ENCODE measurements around the gene PAK5. TPM values are rescaled to one million over a fixed set of nuclear protein-coding genes. Genes with fewer than 3 reads are reported as not detected.
"Not testable (repeated sequence)": the region's sequence is repeated elsewhere in the genome, so short reads cannot be mapped to it uniquely, and the experiment has no call there.

Gene PAK5
- total RNA-seq, 4 donors from 2014 or later, result 0.22 TPM; not detected in 3

GRCh38 chr20:9642882-9643281 is 196.0 kb downstream of the PAK5 start:
- H3K4me1 ChIP-seq, result no peaks in the 10 kb centered on the region
- H3K36me3 ChIP-seq, result no peaks in the 10 kb centered on the region
- H3K27ac ChIP-seq, result no peak overlapping the region
- no peak for TF ChIP-seq EP300 (IDR thresholded peaks at IDR 0.05)
- TF ChIP-seq CTCF (IDR thresholded peaks at IDR 0.05), result no peak
- no peak for TF ChIP-seq POLR2A (IDR thresholded peaks at IDR 0.05)
- no peaks in the 10 kb centered on the region for H3K9me3 ChIP-seq
- no peak overlapping the region for H3K4me3 ChIP-seq
- DNase-seq (ENCODE audit: low spot score in 2 of 2), result no peak
- H3K27me3 ChIP-seq, result no peaks in the 10 kb centered on the region

- H3K4me3 ChIP-seq; H3K36me3 ChIP-seq; H3K4me1 ChIP-seq; DNase-seq (ENCODE audit: low spot score in 2 of 2); H3K27ac ChIP-seq; H3K9me3 ChIP-seq; H3K27me3 ChIP-seq: not testable (repeated sequence)
- WGBS, 2 donors, result 79 to 92% methylated on average over 8 to 12 of the region's 26 CpGs
Observed at GRCh38 chr20:9641499-9642000, 197.3 kb downstream of the PAK5 start.

DNA sequence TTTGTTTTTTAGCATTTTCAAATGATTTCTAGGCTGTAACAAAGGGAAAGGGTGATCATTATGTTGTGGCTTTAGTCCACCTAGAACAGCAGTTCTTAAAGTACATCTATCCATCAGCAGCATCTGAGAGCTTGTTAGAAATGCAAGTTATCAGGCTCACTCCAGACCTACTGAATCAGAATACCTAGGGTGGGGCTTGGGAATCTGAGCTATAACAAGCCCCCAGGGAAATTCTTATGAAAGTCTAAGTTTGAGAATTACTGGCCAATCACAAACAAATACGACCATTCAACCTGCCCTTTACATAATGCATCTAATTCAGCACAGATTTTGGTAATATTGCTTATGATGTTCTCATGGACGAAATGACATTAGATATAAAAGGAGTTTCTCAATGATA is 201.0 kb downstream of the PAK5 start:
- Histone ChIP-seq H3K36me3 (no peaks in the 10 kb centered on the region), H3K27ac (no peak overlapping the region), H3K4me3 (no peak overlapping the region), H3K9me3 (no peaks in the 10 kb centered on the region), H3K4me1 (no peaks in the 10 kb centered on the region), H3K27me3 (no peaks in the 10 kb centered on the region)
- no peak for DNase-seq (ENCODE audit: low spot score in 2 of 2)
- TF ChIP-seq CTCF (IDR thresholded peaks at IDR 0.05), result no peak
- TF ChIP-seq EP300 (IDR thresholded peaks at IDR 0.05), result no peak
- TF ChIP-seq POLR2A (IDR thresholded peaks at IDR 0.05), result no peak
- 54 to 70% methylated on average over 2 of the region's 2 CpGs for WGBS, 2 donors

GRCh38 chr20:9635750-9636149 is 203.1 kb downstream of the PAK5 start:
- Histone ChIP-seq H3K36me3 (no peaks in the 10 kb centered on the region), H3K27ac (no peak overlapping the region), H3K9me3 (no peaks in the 10 kb centered on the region), H3K27me3 (no peaks in the 10 kb centered on the region), H3K4me1 (no peaks in the 10 kb centered on the region), H3K4me3 (no peak overlapping the region)
- TF ChIP-seq POLR2A (IDR thresholded peaks at IDR 0.05) (no peak), EP300 (IDR thresholded peaks at IDR 0.05) (no peak), CTCF (IDR thresholded peaks at IDR 0.05) (no peak)
- WGBS, 2 donors, result 65 to 73% methylated on average over 1 of the region's 1 CpG
- no peak for DNase-seq (ENCODE audit: low spot score in 2 of 2)

DNA sequence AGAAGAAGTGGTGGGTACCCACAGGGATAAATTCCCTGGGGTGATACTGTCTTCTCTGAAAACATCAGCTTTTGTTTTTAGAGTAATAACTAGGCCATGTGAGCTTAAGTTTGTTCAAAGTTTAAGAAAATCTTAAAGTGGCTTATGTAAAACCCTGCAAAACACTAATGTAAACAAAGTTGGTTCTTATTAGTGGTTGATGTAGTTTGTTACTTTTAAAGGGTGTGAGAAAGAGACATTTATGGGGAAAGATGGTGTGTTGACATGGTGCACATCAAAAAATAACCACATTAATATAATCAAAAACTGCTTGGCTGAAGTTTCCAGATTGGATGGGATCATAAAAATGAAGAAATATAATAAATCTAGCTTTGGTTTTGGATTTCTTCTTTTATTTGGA is 204.5 kb downstream of the PAK5 start:
- no peak for TF ChIP-seq POLR2A (IDR thresholded peaks at IDR 0.05)
- no peak for TF ChIP-seq CTCF (IDR thresholded peaks at IDR 0.05)
- TF ChIP-seq EP300 (IDR thresholded peaks at IDR 0.05), result no peak
- Histone ChIP-seq H3K9me3 (no peaks in the 10 kb centered on the region), H3K27me3 (no peaks in the 10 kb centered on the region), H3K4me3 (no peak overlapping the region), H3K4me1 (no peaks in the 10 kb centered on the region), H3K36me3 (no peaks in the 10 kb centered on the region), H3K27ac (no peak overlapping the region)
- no peak for DNase-seq (ENCODE audit: low spot score in 2 of 2)

DNA sequence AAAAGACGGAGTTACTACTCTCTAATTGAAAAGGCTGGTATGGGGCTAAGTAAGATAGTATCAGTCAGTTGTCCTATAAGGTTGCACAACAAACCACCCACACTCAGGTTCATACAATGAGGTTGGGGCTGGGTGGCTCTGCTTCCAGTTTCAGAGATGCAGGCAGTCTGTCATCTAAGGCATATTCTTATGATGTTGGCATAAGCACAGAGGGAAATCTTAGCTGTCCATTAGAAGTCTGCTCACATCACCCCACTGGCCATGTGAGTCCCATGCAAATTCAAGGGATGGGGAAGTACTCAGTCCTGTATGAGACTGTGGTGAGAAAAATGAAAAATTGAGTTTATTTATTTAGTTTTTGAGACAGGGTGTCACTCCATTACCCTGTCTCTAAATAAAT is 205.9 kb downstream of the PAK5 start:
- TF ChIP-seq CTCF (IDR thresholded peaks at IDR 0.05) (no peak), POLR2A (IDR thresholded peaks at IDR 0.05) (no peak), EP300 (IDR thresholded peaks at IDR 0.05) (no peak)
- Histone ChIP-seq H3K27ac (no peak overlapping the region), H3K4me1 (no peaks in the 10 kb centered on the region), H3K27me3 (no peaks in the 10 kb centered on the region), H3K4me3 (no peak overlapping the region), H3K36me3 (no peaks in the 10 kb centered on the region), H3K9me3 (no peaks in the 10 kb centered on the region)
- DNase-seq (ENCODE audit: low spot score in 2 of 2), result no peak
- 46 to 85% methylated on average over 1 of the region's 1 CpG for WGBS, 2 donors
